Epithelial cell of prostate (primary cell): ENCODE results near the gene B3GLCT.
A peak's percentile ranks its signal among the peaks of the same experiment; 100 is the strongest.
"Not testable (repeated sequence)": the region's sequence is repeated elsewhere in the genome, so short reads cannot be mapped to it uniquely, and the experiment has no call there.

Source experiments
- DNase-seq: peaks from one replicate; pipeline ENCODE4 v3.0.0-alpha.2; 2011; ENCODE audit warnings: low read depth, low spot score
- H3K27ac ChIP-seq: fragments of 450-650 bp; 2 replicates; pipeline ENCODE4 v1.5.1; 2017; ENCODE audit warnings: mild to moderate bottlenecking

Gene B3GLCT

DNA sequence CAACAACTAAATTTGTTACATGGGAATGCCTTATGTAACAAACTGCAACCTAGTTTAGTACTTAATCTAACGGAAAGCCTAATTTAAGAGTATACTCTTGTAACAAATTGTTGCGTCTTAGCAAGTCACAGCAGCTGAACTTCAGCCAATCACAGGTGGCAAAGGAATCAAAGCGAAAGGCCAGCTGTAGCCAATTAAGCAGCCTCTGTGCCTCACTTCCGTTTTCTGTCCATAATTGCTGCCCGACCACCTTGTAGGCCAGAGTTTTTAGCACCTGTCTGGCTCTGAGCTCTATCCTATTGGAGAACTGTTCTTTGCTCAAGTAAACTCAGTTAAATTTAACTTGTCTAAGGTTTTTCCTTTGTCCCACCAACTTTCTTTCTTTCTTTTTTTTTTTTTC lies 20.0 kb upstream of the B3GLCT start:
- no peak for DNase-seq
- H3K27ac ChIP-seq, result no peak overlapping the region

DNA sequence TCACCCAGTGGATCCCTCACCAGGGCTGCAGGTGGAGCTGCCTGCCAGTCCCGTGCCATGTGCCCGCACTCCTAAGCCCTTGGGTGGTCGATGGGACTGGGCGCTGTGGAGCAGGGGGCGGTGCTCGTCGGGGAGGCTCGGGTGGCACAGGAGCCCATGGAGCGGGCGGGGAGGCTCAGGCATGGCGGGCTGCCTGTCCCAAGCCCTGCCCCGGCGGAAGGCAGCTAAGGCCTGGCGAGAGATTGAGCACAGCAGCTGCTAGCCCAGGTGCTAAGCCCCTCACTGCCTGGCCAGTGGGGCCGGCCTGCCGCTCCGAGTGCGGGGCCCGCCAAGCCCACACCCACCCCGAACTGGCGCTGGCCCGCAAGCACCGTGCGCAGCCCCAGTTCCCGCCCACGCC lies 16.8 kb upstream of the B3GLCT start:
- no peak overlapping the region for H3K27ac ChIP-seq

DNA sequence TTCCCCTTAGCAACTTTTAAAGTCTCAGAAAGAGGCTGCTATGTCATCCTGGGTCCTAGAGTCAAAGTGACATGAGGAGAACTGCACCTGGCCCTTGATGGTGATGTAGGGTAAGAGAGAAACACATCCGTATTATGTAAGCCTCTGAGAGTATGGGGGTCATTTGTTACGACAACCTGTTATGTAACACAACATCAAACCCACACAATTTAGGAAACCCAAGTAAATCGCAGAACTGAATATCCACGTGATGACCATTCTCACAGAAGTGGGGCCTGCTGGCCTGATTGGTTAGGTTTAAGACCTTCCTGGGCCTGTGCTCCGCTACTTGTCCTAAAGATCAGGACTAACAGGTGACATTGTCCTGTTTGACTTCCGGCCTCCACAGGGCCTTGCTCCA lies 15.3 kb upstream of the B3GLCT start:
- no peak overlapping the region for H3K27ac ChIP-seq
- DNase-seq, result no peak

More for the DNA sequence above, 16.8 kb upstream of the B3GLCT start:
- no peak for DNase-seq

DNA sequence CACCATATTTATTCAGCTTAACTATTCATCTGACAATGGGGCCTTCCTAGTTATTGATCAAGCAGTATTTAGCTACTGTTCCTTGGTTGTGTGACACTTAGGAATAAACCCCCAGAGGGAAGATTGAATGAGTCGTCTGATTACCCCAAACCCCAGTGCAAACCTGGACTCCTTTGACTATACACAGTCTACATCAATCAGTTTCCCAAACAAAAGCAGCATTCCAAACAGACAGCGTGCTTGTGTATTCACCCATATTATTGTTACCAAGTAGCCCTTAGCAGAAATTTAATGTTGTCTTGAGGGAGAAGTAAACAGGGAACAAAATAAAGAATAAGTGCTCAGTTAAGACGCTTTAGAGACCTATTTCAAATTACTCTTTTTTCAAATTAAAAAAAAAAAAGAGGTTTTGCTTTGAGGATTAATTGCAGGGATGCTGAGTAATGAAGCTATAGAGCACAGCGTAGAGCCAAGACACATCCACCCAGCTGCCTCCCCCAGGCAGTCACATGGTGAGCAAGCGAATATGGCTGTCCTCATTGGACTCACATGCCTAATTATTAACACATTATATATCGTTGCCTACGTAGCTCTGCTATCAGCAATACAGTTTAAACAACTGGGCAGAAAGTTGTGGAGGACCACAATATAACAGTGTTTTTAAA lies 14.7 kb upstream of the B3GLCT start:
- DNase-seq, result no peak
- H3K27ac ChIP-seq, result no peak overlapping the region

DNA sequence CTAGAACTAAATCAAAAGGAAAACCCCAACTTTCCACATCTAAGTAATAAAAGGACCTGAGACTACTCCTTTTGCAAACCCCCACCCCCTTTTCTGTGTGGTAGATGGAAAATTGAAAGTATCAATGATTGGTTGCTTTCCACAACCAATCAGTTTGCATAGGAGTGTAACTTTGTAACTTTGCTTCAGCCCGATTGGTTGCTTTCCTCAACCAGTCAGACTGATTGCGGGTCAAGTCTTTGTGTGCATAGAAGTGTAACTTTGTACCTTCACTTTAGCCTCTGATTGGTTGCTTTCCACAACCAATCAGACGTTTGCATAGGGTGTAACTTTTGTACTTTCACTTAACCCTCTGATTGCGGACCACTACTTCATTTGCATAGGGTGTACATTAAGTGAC lies 8.0 kb upstream of the B3GLCT start:
- no peak for DNase-seq
- no peak overlapping the region for H3K27ac ChIP-seq

DNA sequence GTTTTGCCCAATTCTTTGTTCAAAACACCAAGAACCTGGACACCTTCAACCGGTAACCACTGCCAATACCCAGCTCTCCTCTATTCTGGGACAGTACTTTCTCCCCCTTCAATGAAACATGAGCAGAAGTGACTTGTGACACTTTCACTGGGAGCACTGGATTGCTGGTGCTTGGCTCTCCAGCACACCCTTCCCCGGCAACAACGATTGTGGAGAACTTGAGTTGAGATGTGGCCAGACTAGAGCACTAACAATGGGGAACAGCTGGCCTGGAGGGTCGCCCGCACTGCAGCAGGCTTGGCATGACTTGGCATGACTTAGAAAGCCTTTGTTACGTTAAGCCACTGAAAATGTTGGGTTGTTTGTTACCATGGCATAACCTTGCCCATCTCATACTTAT lies 7.5 kb upstream of the B3GLCT start:
- H3K27ac ChIP-seq, result no peak overlapping the region
- no peak for DNase-seq

DNA sequence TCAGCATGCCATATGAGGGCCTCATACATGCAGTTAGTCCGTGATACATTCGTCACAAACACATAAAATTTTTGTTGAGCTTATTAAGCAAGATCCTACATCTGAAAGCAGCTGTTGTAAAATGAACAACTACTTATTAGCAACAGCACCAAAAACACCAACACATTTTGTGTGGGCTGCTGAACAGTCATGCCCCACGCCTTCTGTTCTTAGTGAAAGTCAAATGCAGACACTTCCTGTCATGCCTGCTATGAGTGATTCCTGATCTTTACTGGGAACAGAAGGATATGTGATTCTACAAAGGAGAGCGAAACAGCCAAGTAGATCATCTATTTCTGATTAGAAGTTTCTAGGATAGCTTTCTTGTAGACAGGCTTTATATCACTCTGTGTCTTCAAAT lies 4.2 kb upstream of the B3GLCT start:
- no peak overlapping the region for H3K27ac ChIP-seq
- no peak for DNase-seq

DNA sequence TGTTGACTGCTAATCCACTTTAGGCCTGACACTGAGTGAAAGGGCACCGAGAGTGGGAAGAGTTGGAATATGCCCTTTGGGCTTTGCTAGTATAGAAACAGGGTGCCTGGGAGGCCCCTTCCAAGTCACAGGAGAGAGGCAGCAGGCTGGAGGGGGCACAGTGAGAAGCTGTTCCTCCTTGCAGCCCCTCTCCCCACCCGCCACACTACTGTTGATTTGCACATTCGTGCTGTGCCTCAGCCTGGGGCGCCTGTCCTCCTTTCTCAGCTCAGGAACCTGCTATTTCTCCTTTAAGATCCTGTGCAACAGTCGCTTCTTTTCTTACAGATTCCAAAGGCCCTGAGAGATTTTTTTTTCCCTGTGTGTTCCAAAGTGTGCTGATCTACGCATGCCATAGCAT lies 2.8 kb upstream of the B3GLCT start:
- DNase-seq, result no peak
- no peak overlapping the region for H3K27ac ChIP-seq

DNA sequence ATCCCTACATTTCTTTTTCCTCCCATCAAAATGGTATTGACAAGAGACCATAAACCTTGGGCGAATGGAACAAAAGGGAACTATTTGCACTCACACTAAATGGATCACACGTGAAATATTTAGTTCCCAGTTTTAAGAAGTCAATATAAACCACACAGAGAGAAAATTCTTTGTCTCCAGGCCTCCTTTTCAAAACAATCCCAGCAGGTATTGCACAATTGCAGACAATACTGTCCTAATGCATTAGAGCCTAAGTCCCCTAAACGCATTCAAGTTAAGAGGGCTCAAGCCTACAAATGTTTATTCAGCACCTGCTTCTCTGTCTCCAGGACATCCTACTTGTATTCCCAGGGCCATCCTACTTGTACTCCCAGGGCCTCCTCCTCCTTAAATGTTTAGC lies 1.3 kb upstream of the B3GLCT start:
- no peak for DNase-seq
- no peak overlapping the region for H3K27ac ChIP-seq

DNA sequence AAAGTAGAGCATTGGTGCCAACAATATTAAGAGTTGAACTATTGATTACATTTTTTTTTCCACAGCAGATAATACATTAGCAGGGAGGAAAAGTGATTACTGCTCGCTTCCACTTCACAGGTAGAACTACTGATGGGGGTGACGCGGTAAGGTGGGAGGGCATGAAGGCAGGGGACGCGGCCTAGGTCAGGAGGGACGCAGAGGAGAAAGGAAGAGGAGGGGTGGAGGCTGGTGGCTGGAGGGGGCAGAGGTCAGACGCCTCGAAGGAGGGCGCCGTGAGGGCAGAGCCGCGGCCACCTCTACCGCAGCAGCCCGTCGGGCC lies 287 bp upstream of the B3GLCT start:
- peak overlapping the region; percentile 87 for H3K27ac ChIP-seq
- no peak for DNase-seq

DNA sequence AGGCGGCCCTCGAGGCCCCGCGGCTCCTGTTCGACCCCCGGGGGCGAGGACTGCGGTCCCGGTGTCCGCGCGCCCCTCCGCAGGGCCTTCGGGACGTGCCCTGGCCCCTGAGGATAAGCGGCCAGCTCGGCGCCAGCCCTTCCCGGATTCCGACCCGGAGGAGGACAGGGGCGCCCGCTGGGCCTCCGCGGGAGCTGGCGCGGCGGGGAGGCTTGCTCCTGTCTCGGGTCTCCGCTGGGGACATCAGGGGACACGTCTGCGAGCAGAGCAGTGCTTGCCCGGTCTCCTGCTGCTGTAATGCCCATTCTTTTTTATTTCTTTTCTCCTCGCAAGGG lies 829 bp downstream of the B3GLCT start:
- DNase-seq, result no peak

DNA sequence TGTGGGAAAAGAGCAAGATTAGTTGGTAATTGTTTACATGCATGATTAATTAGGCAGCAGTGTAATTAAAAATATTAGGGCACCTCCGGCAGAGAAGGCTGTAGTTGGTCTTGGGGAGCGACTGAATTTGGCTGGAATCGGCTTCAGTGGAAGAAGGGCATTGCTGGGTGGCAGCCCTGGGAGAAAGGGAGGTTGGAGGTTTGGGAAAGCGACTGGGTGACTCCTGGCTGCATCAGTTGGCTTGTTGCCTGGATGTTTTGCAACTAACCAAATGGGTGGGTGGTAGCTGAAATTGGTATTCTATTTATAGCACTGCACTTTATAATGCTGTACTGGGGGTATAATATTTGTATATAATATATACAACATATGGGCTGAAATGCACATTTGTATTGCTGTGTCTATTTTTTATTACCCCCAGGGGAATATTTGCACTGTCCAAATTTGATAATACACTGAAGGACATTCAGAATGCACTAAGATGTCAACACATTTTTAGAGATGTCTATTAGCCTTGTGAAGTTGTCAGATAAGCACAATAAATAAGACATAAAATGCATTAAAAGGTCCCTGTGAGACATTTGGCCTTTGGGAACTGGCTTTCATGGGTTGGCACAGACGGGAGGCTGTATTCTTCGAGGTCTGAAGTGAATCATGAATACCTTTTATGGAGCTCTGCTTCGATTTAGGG lies 1.7 kb downstream of the B3GLCT start:
- no peak overlapping the region for H3K27ac ChIP-seq

More for the DNA sequence above, 829 bp downstream of the B3GLCT start:
- H3K27ac ChIP-seq, result peak overlapping the region; percentile 87

DNA sequence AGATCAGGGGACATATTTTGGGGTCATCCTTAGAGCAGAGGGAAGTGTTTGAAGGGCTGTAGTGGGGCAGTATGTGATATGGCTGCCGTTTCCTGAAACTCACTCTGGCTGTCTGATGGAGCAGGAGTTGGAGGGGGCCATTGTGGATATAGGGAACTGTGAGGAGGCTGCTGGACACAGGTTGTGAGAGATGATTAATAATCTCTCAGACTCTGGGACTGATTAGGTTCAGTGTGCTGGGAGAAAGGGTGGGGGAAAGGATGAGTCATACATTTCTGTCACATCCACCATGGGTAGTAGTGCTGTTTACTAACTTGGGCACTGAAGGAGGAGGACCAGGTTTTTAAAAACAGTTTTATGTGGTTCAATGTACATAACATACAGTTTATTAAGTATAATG lies 4.8 kb downstream of the B3GLCT start:
- no peak for DNase-seq
- no peak overlapping the region for H3K27ac ChIP-seq

More for the DNA sequence above, 1.7 kb downstream of the B3GLCT start:
- no peak for DNase-seq

DNA sequence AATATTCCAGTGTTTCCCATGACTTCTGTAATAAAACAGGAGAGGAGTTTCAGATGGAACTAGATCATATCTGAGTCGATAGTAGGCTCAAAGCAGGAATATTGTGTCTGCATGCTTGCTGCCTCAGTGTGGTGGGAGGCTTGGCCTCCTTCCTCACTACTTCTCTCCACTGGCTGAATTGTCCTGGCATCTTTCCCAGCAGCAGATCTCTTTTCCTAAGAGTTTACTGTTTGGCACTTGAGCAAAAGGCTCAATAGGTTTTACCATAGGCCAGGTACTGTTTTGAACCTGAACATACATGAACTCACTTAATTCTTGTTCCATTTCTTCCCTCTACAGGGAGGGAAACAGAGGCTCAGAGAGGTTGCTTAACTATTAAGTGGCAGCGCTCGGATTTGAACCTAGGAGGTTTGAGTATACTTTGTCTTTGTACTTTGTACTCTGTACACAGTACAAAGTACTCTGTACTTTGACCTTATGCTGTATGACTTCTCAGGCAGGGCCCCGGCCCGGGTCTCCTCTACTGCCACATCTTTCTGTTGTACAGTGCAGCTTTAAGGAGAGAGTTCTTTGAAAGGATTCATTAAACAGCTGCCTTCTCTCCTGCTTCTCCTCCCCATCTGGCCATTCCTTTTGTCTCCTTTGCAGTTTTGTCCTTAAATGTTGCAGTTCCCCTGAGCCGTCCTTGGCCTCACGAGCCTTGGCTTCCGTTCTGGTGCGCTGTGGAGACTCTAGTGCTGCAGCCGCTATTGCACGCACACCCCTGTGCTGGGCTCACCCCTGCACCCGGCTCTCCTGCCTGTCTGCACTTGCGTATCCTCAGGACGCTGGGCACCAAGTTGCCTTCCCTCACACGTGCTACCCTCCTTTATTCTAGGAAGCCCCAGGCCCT lies 8.1 kb downstream of the B3GLCT start:
- no peak for DNase-seq
- H3K27ac ChIP-seq, result no peak overlapping the region

DNA sequence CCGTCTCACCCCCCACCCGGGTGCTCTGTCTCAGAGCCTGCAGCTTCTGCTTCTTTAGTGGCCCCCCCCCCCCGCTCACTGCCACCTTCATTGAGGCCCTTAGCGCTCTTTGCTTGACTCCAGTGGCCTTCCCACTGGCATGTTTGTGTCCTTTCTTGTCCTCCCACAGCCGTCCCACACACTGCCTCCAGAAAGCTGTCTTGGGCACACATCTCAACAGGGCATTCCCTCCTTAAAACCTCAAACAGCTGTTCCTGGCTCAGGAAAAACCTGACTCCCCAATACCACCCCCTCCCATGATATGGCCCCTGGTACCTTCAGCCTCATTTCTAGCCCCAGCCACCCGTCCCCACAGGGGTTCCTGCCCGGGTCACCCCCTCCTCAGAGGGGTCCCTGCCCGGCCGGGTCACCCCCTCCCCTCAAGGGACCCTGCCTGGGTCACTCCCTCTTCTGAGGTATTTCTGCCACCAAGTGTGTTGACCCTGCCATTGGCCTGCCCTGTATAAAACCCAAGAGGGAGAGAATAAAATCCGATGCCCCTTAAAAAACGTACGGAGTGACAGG lies 8.9 kb downstream of the B3GLCT start:
- no peak overlapping the region for H3K27ac ChIP-seq
- DNase-seq, result no peak

DNA sequence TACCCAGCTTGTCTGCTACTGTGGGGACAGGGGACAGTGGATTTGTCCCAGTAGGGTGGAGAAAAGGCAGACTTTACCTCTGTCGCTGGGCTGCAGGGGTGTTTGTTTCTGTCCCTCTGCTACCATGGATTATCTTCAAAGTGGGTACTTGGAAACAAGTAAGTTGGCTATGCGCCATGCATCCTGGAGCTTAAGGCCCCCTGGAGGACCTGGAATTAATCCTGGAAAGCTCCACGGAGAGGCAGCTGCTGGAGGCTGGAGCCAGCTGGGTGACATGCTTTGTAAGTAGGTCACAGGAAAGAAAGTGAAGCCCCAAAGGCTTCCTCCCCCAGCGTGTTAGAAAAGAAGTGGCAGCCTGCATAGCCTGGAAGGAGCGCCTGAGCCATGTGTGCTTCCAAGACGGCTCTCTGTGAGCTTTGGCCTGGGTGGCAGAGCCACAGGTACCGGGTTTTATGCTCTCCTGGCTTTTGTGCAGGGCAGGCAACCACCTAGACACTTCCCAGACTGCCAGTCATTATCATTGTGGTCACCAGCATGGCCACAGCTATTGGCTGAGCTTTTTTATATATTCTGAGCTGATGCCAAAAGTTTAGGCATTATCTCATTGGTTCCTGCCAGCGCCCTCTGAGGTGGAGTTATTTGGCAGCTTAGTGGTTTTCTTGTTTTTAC lies 9.5 kb downstream of the B3GLCT start:
- DNase-seq, result no peak
- H3K27ac ChIP-seq, result no peak overlapping the region

DNA sequence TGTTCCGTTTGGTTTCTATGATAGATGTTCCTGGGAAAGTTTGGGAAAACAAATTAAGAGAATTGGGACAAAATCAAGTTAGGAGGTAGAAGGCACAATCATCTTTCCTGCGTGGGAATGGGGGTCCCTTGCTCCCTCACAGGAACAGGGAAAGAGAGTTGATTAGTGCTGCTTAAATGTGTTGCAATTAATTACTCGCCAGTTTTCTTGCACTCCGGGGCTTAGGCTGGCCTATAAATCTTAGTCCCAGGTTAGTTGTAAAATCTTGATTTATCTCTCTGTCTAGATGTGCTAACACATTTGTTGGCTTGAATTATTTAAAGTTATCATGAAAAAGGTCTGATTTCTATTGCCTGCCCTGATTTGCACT lies 10.1 kb downstream of the B3GLCT start:
- H3K27ac ChIP-seq, result no peak overlapping the region
- DNase-seq, result no peak

DNA sequence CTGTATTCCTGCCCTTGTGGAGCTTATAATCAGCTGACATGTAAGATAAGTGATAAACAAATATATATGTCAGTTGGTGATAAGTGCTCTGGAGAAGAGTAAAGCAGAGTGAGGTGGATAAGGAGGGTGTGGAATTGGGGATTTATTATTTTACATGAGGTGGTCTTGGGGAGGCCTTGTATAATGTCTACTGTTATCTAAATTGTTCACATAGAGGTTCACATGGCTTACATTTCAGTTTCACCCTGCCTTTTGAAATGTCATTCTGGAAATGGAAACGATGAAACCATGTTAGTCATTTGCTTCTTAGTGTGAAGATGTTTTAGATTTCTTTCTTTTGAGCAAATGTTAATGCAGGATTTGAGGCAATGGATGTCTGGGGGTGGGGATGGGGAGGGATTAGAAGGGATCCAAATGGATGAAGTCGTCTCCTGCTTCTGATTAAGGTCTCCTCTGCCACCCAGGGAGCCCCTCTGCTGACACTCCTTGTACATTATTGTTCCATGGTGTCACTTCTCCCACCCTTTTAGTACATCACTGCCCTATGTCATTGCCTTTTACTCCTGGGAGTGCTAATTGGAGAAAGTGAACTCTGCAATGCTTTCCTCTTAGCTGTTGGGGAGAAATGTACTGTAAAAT lies 14.0 kb downstream of the B3GLCT start:
- H3K27ac ChIP-seq, result no peak overlapping the region
- no peak for DNase-seq

DNA sequence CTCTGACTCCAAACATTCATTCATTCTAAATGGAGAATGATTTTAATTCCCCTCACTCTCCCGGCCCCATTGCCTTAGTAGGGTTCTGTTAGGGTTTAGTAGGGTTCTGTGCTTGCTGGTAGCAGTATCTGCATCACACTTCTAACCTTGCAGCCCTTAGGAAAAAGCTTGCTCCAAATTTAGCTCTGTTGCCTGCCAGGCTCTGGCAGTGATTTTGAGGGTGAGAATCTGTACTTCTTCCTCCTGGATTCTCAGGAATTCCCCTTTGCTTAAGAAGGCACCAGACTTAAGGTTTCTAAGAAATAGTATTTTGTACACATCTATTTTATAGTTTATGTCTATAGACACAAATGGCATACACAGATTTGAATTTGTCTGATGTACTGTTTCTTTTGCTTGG lies 14.7 kb downstream of the B3GLCT start:
- H3K27ac ChIP-seq, result no peak overlapping the region
- DNase-seq, result no peak

DNA sequence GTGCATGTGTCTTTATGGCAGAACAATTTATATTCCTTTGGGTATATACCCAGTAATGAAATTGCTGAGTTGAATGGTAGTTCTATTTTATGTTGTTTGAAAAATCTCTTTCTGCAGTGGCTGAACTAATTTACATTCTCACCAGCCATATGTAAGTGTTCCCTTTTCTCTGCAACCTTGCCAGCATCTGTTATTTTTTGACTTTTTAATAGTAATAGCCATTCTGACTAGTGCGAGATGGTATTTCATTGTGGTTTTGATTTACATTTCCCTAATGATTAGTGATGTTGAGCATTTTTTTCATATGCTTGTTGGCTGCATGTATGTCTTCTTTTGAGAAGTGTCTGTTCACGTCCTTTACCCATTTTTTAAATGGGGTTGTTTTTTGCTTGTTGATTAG lies 17.1 kb downstream of the B3GLCT start:
- DNase-seq, result not testable (repeated sequence)

More for the DNA sequence above, 17.1 kb downstream of the B3GLCT start:
- not testable (repeated sequence) for H3K27ac ChIP-seq
